Tibial nerve (tissue), 4 donors: ENCODE results near the gene GALM.

ENCODE experiments used
- EP300 ChIP-seq, 2 donors: sonication (generic); formaldehyde crosslinking; IDR thresholded peaks; one replicate each; pipeline ENCODE4 v1.6.1; 2017; ENCODE audit warnings: antibody characterized with exemption in 2 of 2, mild to moderate bottlenecking in 1 of 2
- TF ChIP-seq, protein P1 (sequence below), 5 experiments: fragments of 200-600 bp in 3 of 5; fragments of 450-650 bp in 2 of 5; sonication (generic) in 3 of 5; IDR thresholded peaks; one replicate each; pipeline ENCODE4 v1.5.1; 2016 to 2019; ENCODE audit warnings: antibody characterized with exemption in 5 of 5, mild to moderate bottlenecking in 3 of 5, moderate library complexity in 2 of 5

DNA sequence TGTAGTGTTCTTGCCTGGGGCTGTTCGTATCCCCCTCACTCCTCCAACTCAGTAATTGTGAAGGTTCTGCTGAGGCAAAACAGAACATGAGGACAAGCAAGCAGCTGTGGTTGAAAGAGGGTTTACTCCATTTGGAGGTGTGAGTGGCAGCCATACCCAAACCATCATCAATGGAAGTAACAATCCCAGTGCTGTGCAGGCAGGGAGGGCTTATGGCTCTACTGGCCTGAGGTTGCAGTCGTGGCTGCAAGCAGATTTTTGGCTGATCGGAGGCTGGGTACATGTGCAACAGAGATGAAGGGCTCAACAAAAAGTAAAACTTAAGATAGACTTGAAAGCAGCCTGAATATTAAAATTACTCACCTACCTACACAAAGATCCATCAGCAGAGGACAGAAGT lies 72.0 kb downstream of the GALM start:
- TF ChIP-seq, protein P1, sequence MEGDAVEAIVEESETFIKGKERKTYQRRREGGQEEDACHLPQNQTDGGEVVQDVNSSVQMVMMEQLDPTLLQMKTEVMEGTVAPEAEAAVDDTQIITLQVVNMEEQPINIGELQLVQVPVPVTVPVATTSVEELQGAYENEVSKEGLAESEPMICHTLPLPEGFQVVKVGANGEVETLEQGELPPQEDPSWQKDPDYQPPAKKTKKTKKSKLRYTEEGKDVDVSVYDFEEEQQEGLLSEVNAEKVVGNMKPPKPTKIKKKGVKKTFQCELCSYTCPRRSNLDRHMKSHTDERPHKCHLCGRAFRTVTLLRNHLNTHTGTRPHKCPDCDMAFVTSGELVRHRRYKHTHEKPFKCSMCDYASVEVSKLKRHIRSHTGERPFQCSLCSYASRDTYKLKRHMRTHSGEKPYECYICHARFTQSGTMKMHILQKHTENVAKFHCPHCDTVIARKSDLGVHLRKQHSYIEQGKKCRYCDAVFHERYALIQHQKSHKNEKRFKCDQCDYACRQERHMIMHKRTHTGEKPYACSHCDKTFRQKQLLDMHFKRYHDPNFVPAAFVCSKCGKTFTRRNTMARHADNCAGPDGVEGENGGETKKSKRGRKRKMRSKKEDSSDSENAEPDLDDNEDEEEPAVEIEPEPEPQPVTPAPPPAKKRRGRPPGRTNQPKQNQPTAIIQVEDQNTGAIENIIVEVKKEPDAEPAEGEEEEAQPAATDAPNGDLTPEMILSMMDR (IDR thresholded peaks at IDR 0.05) = no peak
- no peak for TF ChIP-seq EP300 (IDR thresholded peaks at IDR 0.05)
